ENCODE measurements around the gene PAOX.

Gene PAOX

GRCh38 chr10:133355266-133355665 lies 23.8 kb upstream of the PAOX start:
- Histone ChIP-seq H3K79me2 (ENCODE audit: insufficient read depth, low read length) (no peaks in the 10 kb centered on the region), H3K4me2 (ENCODE audit: low read depth, low read length, poor library complexity, severe bottlenecking) (no peak overlapping the region), H3K9ac (ENCODE audit: low read length) (no peak overlapping the region), H3K27ac (ENCODE audit: low read depth, low read length) (no peak overlapping the region), H3K36me3 (ENCODE audit: low read length) (no peaks in the 10 kb centered on the region), H4K20me1 (ENCODE audit: low read depth, low read length) (no peaks in the 10 kb centered on the region), H3K9me2 (replicated peaks; ENCODE audit: insufficient read depth, low read length) (no peaks in the 10 kb centered on the region), H3K27me3 (ENCODE audit: low read length) (no peaks in the 10 kb centered on the region), H3F3A (ENCODE audit: insufficient read depth) (no peaks in the 10 kb centered on the region), H3K9me3 (ENCODE audit: insufficient read depth, low read length) (no peaks in the 10 kb centered on the region), H2AFZ (ENCODE audit: low read depth, low read length, severe bottlenecking) (no peak overlapping the region), H3K4me3 (ENCODE audit: insufficient read depth, low read length, poor library complexity, severe bottlenecking) (no peak overlapping the region)
- TF ChIP-seq EZH2phosphoT487 (conservative IDR thresholded peaks at IDR 0.05; ENCODE audit: low read length): no peak
- no peak for TF ChIP-seq CTCF (IDR thresholded peaks at IDR 0.05; ENCODE audit: insufficient read depth, low read length, poor library complexity, severe bottlenecking)

GRCh38 chr10:133355991-133356390 lies 23.1 kb upstream of the PAOX start:
- Histone ChIP-seq H3K4me2 (ENCODE audit: low read depth, low read length, poor library complexity, severe bottlenecking) (no peak overlapping the region), H3K9me2 (replicated peaks; ENCODE audit: insufficient read depth, low read length) (no peaks in the 10 kb centered on the region), H4K20me1 (ENCODE audit: low read depth, low read length) (no peaks in the 10 kb centered on the region), H2AFZ (ENCODE audit: low read depth, low read length, severe bottlenecking) (no peak overlapping the region), H3K79me2 (ENCODE audit: insufficient read depth, low read length) (no peaks in the 10 kb centered on the region), H3K4me3 (ENCODE audit: insufficient read depth, low read length, poor library complexity, severe bottlenecking) (no peak overlapping the region), H3F3A (ENCODE audit: insufficient read depth) (no peaks in the 10 kb centered on the region), H3K36me3 (ENCODE audit: low read length) (no peaks in the 10 kb centered on the region), H3K27ac (ENCODE audit: low read depth, low read length) (no peak overlapping the region), H3K9me3 (ENCODE audit: insufficient read depth, low read length) (no peaks in the 10 kb centered on the region), H3K9ac (ENCODE audit: low read length) (no peak overlapping the region), H3K27me3 (ENCODE audit: low read length) (no peaks in the 10 kb centered on the region)
- TF ChIP-seq EZH2phosphoT487 (conservative IDR thresholded peaks at IDR 0.05; ENCODE audit: low read length) (no peak), CTCF (IDR thresholded peaks at IDR 0.05; ENCODE audit: insufficient read depth, low read length, poor library complexity, severe bottlenecking) (no peak)

GRCh38 chr10:133356549-133357284 lies 22.3 kb upstream of the PAOX start:
- Histone ChIP-seq H3K36me3 (ENCODE audit: low read length) (no peaks in the 10 kb centered on the region), H3F3A (ENCODE audit: insufficient read depth) (no peaks in the 10 kb centered on the region), H3K4me3 (ENCODE audit: insufficient read depth, low read length, poor library complexity, severe bottlenecking) (no peak overlapping the region), H4K20me1 (ENCODE audit: low read depth, low read length) (no peaks in the 10 kb centered on the region), H3K79me2 (ENCODE audit: insufficient read depth, low read length) (no peaks in the 10 kb centered on the region), H3K27ac (ENCODE audit: low read depth, low read length) (no peak overlapping the region), H3K9me3 (ENCODE audit: insufficient read depth, low read length) (no peaks in the 10 kb centered on the region), H2AFZ (ENCODE audit: low read depth, low read length, severe bottlenecking) (no peak overlapping the region), H3K4me2 (ENCODE audit: low read depth, low read length, poor library complexity, severe bottlenecking) (no peak overlapping the region), H3K9me2 (replicated peaks; ENCODE audit: insufficient read depth, low read length) (no peaks in the 10 kb centered on the region), H3K9ac (ENCODE audit: low read length) (no peak overlapping the region), H3K27me3 (ENCODE audit: low read length) (no peaks in the 10 kb centered on the region)
- no peak for TF ChIP-seq CTCF (IDR thresholded peaks at IDR 0.05; ENCODE audit: insufficient read depth, low read length, poor library complexity, severe bottlenecking)
- TF ChIP-seq EZH2phosphoT487 (conservative IDR thresholded peaks at IDR 0.05; ENCODE audit: low read length): no peak
